Measurements from ENCODE around the gene SCAP. TPM values are rescaled to one million over a fixed set of nuclear protein-coding genes. Genes with fewer than 3 reads are reported as not detected.

SCAP gene
- polyA plus RNA-seq, 3 donors = 64.8 to 73.8 (median 67.7) TPM

DNA sequence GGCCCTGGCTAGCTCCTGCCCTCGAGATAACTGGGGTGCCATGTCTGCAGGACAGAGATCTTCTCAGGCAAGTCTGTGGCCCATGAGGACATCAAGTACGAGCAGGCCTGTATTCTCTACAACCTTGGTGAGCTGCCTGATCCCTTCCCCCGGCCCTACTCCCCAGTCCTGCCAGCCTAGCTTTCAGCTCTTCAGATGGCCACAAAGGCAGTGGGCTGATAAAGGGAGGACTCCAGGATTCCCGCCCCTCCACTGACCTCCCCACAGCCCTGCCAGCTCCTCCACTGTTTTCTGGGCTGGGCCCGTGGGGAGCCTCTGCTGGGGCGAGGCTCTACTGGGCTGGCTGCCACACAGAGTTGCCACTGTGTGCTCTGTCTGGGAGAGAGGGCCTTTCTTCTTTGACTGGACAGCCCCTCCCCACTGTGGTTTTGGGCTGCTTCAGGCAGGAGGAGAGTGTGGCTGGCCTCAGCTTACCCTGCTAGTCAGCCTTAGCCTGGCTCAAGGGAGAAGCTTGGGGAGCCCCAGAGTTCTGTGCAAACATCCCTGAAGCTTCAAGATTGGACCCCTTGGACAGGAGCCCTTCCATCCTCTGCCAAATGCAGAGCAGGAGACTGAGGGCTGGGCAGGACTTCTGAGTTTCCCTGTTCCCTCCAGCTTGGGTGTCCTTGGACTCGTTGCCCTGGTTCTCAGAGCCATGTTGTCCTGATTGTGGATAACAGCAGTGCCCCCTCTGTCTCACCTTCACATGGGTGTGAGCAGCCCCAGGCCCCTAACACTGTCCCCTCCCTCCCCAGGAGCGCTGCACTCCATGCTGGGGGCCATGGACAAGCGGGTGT lies 70.6 kb downstream of the SCAP start:
- DNase-seq (ENCODE audit: low read depth in 3 of 3, low spot score in 2 of 3) = no peak

GRCh38 chr3:47404431-47404876 lies 71.3 kb downstream of the SCAP start:
- no peak for DNase-seq (ENCODE audit: low read depth in 3 of 3, low spot score in 2 of 3)

GRCh38 chr3:47399531-47400270 lies 76.0 kb downstream of the SCAP start:
- no peak for DNase-seq (ENCODE audit: low read depth in 3 of 3, low spot score in 2 of 3)

GRCh38 chr3:47399016-47399415 lies 76.7 kb downstream of the SCAP start:
- no peak for DNase-seq (ENCODE audit: low read depth in 3 of 3, low spot score in 2 of 3)

DNA sequence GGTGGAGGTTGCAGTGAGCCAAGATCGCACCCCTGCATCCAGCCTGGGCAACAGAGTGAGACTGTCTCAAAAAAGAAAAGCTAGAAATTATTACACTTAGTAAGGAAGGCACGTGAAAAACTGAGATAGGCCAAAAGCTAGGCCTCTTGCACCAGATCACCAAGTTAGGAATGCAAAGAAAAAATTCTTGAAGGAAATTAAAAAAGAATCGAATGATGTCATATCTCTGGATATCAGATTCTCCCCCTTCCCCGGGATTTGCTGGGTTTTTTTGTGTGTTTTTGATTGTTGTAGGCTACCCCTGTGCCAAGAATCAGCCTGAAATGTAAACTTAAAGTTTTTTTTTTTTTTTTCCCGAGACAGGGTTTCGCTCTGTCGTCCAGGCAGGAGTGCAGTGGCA lies 77.5 kb downstream of the SCAP start:
- DNase-seq (ENCODE audit: low read depth in 3 of 3, low spot score in 2 of 3) = no peak

- DNase-seq (ENCODE audit: low read depth in 3 of 3, low spot score in 2 of 3) = no peak
Measured at GRCh38 chr3:47394881-47395280, 80.9 kb downstream of the SCAP start.

DNA sequence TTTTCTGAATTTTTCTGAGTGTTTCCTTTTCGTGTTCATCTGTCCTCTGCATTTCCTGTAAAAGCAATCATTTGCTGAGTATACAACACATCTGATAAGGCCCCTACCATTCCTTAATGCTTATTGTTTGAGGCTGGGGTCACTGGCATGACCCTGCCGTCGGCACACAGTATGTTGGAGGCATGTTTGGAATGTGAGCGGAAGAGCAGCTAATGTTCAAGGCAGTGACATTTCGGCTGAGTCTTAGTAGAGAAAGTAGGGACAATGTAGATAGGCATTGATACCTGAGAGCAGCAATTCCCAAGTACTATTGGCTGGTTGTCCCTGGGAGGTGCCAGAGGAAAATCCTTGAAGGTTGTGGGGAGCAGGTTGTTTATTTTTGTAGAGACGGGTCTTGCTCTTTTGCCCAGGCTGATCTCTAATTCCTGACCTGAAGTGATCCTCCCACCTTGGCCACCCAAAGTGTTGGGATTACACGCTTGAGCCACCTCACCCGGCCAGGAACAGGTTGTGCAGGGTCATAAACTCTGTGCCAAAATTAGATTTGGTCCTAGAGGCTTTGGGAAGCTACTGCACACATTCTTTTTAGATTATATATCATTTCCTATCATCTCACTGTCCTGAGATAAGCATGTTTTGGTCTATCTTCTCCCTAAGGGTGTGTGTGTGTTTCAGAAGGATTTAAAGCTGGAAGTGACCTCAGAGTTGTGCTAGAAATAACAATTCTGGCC lies 81.4 kb downstream of the SCAP start:
- DNase-seq (ENCODE audit: low read depth in 3 of 3, low spot score in 2 of 3) = no peak

GRCh38 chr3:47392933-47393332 lies 82.8 kb downstream of the SCAP start:
- DNase-seq (ENCODE audit: low read depth in 3 of 3, low spot score in 2 of 3) = no peak

- DNase-seq (ENCODE audit: low read depth in 3 of 3, low spot score in 2 of 3) = no peak
Measured at GRCh38 chr3:47385796-47386195, 89.9 kb downstream of the SCAP start.

- DNase-seq (ENCODE audit: low read depth in 3 of 3, low spot score in 2 of 3) = no peak
Measured at GRCh38 chr3:47385007-47385406, 90.7 kb downstream of the SCAP start.

GRCh38 chr3:47384425-47384824 lies 91.3 kb downstream of the SCAP start:
- no peak for DNase-seq (ENCODE audit: low read depth in 3 of 3, low spot score in 2 of 3)

DNA sequence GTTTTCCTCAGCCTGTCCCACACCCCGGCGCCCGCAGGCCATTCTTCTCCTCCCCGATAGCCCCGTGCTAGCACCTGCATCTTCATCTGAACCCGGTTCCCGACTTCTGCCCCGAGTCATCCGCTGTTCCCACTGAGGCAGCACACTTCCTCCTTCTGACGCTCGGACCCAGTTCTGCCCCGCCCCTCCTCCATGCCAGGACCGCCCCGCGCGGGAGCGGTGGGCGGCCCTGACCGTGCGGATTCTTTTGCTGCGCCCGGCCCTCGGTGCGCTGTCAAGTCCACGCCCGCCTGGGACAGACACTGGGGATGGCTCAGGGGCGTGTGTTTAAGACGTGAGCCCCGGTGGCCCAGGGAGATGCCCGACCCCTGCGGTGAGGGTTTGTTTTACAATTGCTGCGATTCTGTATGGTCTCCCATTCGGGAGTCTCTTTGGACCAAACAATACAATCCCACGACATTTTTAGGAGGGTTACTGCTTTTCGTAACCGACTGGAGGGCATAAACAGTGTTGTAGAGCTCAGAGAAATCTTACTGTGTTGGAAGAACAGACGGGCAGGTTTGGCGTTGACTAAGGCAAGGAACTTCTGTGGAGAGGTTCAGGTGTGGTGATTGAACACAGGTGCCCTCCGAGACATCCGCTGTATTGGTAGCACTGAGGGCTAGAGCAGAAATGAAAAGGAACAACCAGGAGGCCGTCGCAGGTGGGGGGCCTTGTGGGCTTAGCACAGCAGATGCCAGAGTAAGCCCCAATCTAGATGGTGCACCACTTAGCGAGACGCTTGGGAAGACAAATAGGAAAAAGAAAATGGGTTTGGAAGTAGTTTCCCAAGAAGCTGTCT lies 94.2 kb downstream of the SCAP start:
- peak; percentile 62 to 77 (median 65) for DNase-seq (ENCODE audit: low read depth in 3 of 3, low spot score in 2 of 3)

- DNase-seq (ENCODE audit: low read depth in 3 of 3, low spot score in 2 of 3) = peak; percentile 98 to 99 (median 98)
Measured at GRCh38 chr3:47380601-47381316, 95.0 kb downstream of the SCAP start, which contains the start of gene PTPN23. Gene PTPN23 (plus strand): TSS chr3:47381021. CDS start chr3:47381097, 76 bp downstream.

DNA sequence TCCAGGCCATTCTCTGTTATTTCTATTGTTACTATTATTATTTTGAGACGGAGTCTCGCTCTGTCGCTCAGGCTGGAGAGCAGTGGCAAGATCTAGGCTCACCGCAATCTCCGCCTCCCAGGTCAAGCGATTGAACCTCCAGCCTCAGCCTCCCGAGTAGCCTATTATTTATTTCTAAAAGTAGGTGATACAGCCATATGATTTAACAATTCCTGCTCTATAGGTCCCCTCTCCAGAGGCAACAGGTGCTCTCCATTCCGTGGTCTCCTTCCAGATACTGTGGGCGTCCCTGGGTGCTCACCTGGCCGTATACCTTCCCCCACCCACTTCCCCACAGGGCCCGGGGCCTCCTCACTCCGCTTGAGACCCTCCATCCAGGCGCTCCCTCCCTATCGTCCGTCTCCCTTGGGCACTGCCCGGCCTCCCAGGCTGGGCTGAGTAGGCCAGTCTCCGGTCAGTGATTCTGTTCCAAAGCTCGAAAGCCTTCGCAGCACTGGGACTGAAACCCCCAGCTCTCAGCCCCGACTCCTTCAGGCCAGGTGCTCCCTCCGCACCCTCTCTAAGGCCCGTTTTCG lies 95.6 kb downstream of the SCAP start:
- DNase-seq (ENCODE audit: low read depth in 3 of 3, low spot score in 2 of 3) = no peak

DNA sequence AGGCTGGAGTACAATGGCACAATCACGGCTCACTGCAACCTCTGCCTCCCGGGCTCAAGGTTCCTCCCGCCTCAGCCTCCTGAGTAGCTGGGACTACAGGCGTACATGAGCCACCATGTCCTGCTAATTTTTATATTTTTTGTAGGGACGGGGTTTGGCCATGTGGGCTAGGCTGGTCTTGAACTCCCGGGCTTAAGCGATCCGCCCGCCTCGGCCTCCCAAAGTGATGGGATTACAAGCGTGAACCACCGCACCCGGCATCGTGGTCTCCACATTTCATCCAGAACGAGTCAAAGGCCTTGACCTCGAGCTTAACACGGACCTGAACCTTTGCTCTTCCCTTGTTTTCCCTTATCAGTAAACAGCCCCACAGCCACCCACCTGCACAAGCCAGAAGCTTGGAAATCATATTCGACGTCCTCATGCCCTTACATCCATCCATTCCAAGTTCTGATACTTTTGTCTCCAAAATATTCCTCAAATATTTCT lies 96.3 kb downstream of the SCAP start:
- no peak for DNase-seq (ENCODE audit: low read depth in 3 of 3, low spot score in 2 of 3)

DNA sequence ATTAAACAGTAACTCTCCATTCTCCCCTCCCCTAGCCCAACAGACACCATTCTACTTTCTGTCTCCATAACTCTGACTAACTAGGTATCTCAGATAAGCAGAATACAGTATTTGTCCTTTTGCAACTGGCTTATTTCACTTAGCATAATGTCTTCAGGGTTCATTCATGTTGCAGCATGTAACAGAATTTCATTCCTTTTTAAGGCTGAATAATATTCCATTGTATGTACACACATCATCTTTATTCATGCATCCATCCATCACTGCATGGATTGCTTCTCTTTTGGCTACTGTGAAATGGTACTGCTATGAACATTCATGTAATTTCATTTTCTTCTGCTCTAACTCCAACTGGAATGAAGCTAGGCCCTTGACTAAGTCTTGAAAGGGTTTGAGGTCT lies 96.9 kb downstream of the SCAP start:
- no peak for DNase-seq (ENCODE audit: low read depth in 3 of 3, low spot score in 2 of 3)

- no peak for DNase-seq (ENCODE audit: low read depth in 3 of 3, low spot score in 2 of 3)
Measured at GRCh38 chr3:47377186-47377585, 98.6 kb downstream of the SCAP start.

- no peak for DNase-seq (ENCODE audit: low read depth in 3 of 3, low spot score in 2 of 3)
Measured at GRCh38 chr3:47376393-47376792, 99.3 kb downstream of the SCAP start.

DNA sequence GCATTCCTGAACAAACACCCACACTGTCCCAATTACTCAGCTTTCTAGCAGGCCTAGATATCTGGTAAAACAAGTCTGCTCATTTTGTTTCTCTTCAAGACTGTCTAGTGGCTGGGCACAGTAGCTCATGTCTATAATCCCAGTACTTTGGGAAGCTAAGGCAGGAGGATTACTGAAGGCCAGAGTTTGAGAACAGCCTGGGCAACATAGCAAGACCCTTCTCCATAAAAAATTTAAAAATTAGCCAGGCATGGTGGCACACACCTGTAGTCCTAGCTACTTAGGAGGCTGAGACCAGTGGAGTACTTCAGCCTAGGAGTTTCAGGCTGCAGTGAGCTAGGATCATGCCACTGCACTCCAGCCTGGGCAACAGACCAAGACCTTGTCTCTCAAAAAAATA lies 101.2 kb downstream of the SCAP start:
- no peak for DNase-seq (ENCODE audit: low read depth in 3 of 3, low spot score in 2 of 3)

Measured in right renal cortex interstitium (tissue), 3 donors.